PC-3 (cell line): ENCODE results near the gene AKAP3. TPM values are rescaled to one million over a fixed set of nuclear protein-coding genes. Genes with fewer than 3 reads are reported as not detected.

Source experiments
- ATAC-seq: fragments of 200-7000 bp; cut with Tn5 transposase; 2 replicates; pipeline ENCODE4 v1.9.1; 2020; ENCODE audit warnings: mild to moderate bottlenecking, moderate library complexity
- BruUV-seq: library from RNA; stranded (reverse); fragments of 400-500 nt; replicated peaks from 2 replicates; lab custom pipeline; 2021; lab: Mats Ljungman, UMichigan
- CTCF ChIA-PET: fragments of 300-600 bp; sonication (Branson Sonifier 250); formaldehyde crosslinking; loops from one replicate; lab custom pipeline; 2022; ENCODE audit warnings: antibody characterized with exemption; lab: Charles Lee
- POLR2A ChIA-PET: fragments of 300-600 bp; sonication (Branson Sonifier 250); formaldehyde crosslinking; loops from one replicate; lab custom pipeline; 2022; ENCODE audit warnings: antibody characterized with exemption; ENCODE audit not compliant: unreplicated experiment; lab: Charles Lee
- DNase-seq: peaks from one replicate; pipeline ENCODE4 v3.0.0-alpha.2; 2015
- H2AFZ ChIP-seq: fragments of 300-600 bp; sonication (generic); 2 replicates; pipeline ENCODE4 v1.6.0; 2016; ENCODE audit warnings: antibody characterized with exemption, low read length
- H3F3A ChIP-seq: fragments of 300-600 bp; sonication (generic); one replicate; pipeline ENCODE4 v1.6.0; 2017; ENCODE audit warnings: antibody characterized with exemption, low read length, control low read depth, mild to moderate bottlenecking; ENCODE audit not compliant: unreplicated experiment
- H3K27ac ChIP-seq: fragments of 300-600 bp; sonication (generic); 2 replicates; pipeline ENCODE4 v1.5.1; 2016; ENCODE audit warnings: mild to moderate bottlenecking, low read length
- H3K27me3 ChIP-seq: fragments of 300-600 bp; sonication (generic); 2 replicates; pipeline ENCODE4 v1.6.1; 2016; ENCODE audit warnings: low read length, mixed read lengths
- H3K36me3 ChIP-seq: fragments of 300-600 bp; sonication (generic); 2 replicates; pipeline ENCODE4 v1.6.1; 2016; ENCODE audit warnings: low read depth, mixed run types, low read length, mixed read lengths
- H3K4me1 ChIP-seq: fragments of 300-600 bp; sonication (generic); 2 replicates; pipeline ENCODE4 v1.5.1; 2016; ENCODE audit warnings: low read length; ENCODE audit not compliant: insufficient read depth
- H3K4me2 ChIP-seq: fragments of 300-600 bp; sonication (generic); 2 replicates; pipeline ENCODE4 v1.6.0; 2016; ENCODE audit warnings: low read length
- H3K4me3 ChIP-seq: fragments of 300-600 bp; sonication (generic); 2 replicates; pipeline ENCODE4 v1.5.1; 2016; ENCODE audit warnings: mild to moderate bottlenecking, low read length, mixed read lengths
- H3K79me2 ChIP-seq: fragments of 300-600 bp; sonication (generic); 2 replicates; pipeline ENCODE4 v1.6.1; 2017; ENCODE audit warnings: low read length, mixed read lengths
- H3K9ac ChIP-seq: fragments of 300-600 bp; sonication (generic); 2 replicates; pipeline ENCODE4 v1.6.0; 2016; ENCODE audit warnings: mild to moderate bottlenecking, low read length
- H3K9me2 ChIP-seq: fragments of 300-600 bp; sonication (generic); replicated peaks from 2 replicates; pipeline ENCODE4 v1.6.1; 2016; ENCODE audit warnings: mixed run types, low read length, mixed read lengths
- H3K9me3 ChIP-seq: fragments of 300-600 bp; sonication (generic); 2 replicates; pipeline ENCODE4 v1.6.1; 2016; ENCODE audit warnings: low read length, mixed read lengths
- H4K20me1 ChIP-seq: fragments of 300-600 bp; sonication (generic); 2 replicates; pipeline ENCODE4 v1.6.1; 2016; ENCODE audit warnings: low read length, mixed read lengths
- EZH2 ChIP-seq: fragments of 300-600 bp; sonication (generic); IDR thresholded peaks from one replicate; pipeline ENCODE4 v1.6.1; 2017; ENCODE audit warnings: antibody characterized with exemption, mild to moderate bottlenecking, low read length; ENCODE audit not compliant: unreplicated experiment
- EZH2phosphoT487 ChIP-seq: fragments of 300-600 bp; sonication (generic); IDR thresholded peaks from 2 replicates; pipeline ENCODE4 v1.6.1; 2018; ENCODE audit warnings: mild to moderate bottlenecking, antibody characterized with exemption, low read length, borderline replicate concordance
- intact Hi-C: fragments of 100-400 bp; cut with micrococcal nuclease; formaldehyde crosslinking; loops from 2 replicates; pipeline ENCODE4 v1.9.0; 2023
- total RNA-seq: library from RNA; depleted of rRNA; stranded (reverse); fragments of >200 nt; gene quantifications from 2 replicates; pipeline ENCODE4 v1.2.3, GENCODE V29; 2014
- TF ChIP-seq, protein P1 (sequence below): fragments of 300-600 bp; sonication (generic); conservative IDR thresholded peaks from 2 replicates; pipeline ENCODE4 v1.5.1; 2017; ENCODE audit warnings: antibody characterized with exemption, low read depth, mild to moderate bottlenecking, low read length

The AKAP3 gene
- total RNA-seq, 1 experiment from 2014 or later: 1.9 TPM

DNA sequence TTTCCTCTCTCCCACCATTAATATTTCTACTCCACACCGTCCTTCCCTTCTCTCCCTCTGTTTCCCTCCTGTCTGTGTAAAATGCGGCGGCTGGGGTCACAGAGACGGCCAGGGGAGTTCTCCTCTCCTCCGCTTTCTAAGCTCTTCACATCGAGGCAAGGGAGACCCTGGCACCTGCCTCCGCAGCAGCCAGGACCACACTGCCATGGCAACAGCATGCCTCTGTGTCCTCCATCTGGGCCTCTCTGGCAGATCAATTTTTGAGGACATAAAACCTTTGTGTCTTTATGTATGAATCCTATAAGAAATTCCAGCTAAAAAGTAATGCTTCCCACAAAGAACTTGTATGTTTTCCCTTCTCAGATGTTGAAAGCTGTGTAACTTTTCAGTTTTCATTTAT lies 45.4 kb downstream of the AKAP3 start:
- H3K4me3 ChIP-seq: no peak overlapping the region
- no peaks in the 10 kb centered on the region for H4K20me1 ChIP-seq
- ChIA-PET POLR2A (no interaction called here), CTCF (no interaction called here)
- no peak for TF ChIP-seq EZH2
- no peak for TF ChIP-seq EZH2phosphoT487
- TF ChIP-seq, protein P1, sequence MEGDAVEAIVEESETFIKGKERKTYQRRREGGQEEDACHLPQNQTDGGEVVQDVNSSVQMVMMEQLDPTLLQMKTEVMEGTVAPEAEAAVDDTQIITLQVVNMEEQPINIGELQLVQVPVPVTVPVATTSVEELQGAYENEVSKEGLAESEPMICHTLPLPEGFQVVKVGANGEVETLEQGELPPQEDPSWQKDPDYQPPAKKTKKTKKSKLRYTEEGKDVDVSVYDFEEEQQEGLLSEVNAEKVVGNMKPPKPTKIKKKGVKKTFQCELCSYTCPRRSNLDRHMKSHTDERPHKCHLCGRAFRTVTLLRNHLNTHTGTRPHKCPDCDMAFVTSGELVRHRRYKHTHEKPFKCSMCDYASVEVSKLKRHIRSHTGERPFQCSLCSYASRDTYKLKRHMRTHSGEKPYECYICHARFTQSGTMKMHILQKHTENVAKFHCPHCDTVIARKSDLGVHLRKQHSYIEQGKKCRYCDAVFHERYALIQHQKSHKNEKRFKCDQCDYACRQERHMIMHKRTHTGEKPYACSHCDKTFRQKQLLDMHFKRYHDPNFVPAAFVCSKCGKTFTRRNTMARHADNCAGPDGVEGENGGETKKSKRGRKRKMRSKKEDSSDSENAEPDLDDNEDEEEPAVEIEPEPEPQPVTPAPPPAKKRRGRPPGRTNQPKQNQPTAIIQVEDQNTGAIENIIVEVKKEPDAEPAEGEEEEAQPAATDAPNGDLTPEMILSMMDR: no peak
- no peak overlapping the region for H3K4me2 ChIP-seq
- H3K9me3 ChIP-seq: no peaks in the 10 kb centered on the region
- H3K9ac ChIP-seq: no peak overlapping the region
- no peak overlapping the region for H2AFZ ChIP-seq
- peaks cover 12% of the 10 kb centered on the region for H3K79me2 ChIP-seq
- H3K4me1 ChIP-seq: peaks cover 3% of the 10 kb centered on the region; the same call in 1 of the 2 replicates
- peaks cover 20% of the 10 kb centered on the region for H3K27me3 ChIP-seq
- intact Hi-C loops: no loop called here
- no TSS peak for BruUV-seq
- DNase-seq (no peak), ATAC-seq (no peak)
- H3F3A ChIP-seq: no peaks in the 10 kb centered on the region
- no peak overlapping the region for H3K27ac ChIP-seq
- no peaks in the 10 kb centered on the region for H3K9me2 ChIP-seq
- no peaks in the 10 kb centered on the region for H3K36me3 ChIP-seq

DNA sequence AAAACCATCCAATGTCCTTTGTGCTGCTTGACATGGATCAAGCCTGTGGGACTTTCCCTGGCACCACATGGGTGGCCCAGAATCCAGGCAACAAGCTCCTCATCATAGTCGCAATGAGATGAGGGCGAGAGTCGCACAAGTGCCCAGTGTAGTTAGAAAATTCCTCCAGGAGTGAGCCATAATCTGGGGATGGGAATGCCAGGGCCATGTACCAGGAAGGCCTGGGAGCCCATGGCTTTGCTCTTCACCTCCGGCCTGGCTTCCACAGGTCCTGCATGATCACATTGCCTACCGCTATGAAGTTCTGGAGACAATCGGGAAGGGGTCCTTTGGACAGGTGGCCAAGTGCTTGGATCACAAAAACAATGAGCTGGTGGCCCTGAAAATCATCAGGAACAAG lies 53.0 kb downstream of the AKAP3 start:
- ATAC-seq (no peak), DNase-seq (no peak)
- H4K20me1 ChIP-seq: no peaks in the 10 kb centered on the region
- TF ChIP-seq EZH2: no peak
- no peak for TF ChIP-seq EZH2phosphoT487
- TF ChIP-seq, protein P1: no peak
- intact Hi-C loops: no loop called here
- H3K79me2 ChIP-seq: no peaks in the 10 kb centered on the region
- no TSS peak for BruUV-seq
- no peaks in the 10 kb centered on the region for H3F3A ChIP-seq
- ChIA-PET POLR2A (no interaction called here), CTCF (no interaction called here)
- H3K9me3 ChIP-seq: no peaks in the 10 kb centered on the region
- no peak overlapping the region for H2AFZ ChIP-seq
- no peak overlapping the region for H3K9ac ChIP-seq
- H3K36me3 ChIP-seq: no peaks in the 10 kb centered on the region
- H3K9me2 ChIP-seq: no peaks in the 10 kb centered on the region
- no peak overlapping the region for H3K4me3 ChIP-seq
- H3K27me3 ChIP-seq: no peaks in the 10 kb centered on the region
- H3K27ac ChIP-seq: no peak overlapping the region
- H3K4me1 ChIP-seq: no peaks in the 10 kb centered on the region
- no peak overlapping the region for H3K4me2 ChIP-seq

DNA sequence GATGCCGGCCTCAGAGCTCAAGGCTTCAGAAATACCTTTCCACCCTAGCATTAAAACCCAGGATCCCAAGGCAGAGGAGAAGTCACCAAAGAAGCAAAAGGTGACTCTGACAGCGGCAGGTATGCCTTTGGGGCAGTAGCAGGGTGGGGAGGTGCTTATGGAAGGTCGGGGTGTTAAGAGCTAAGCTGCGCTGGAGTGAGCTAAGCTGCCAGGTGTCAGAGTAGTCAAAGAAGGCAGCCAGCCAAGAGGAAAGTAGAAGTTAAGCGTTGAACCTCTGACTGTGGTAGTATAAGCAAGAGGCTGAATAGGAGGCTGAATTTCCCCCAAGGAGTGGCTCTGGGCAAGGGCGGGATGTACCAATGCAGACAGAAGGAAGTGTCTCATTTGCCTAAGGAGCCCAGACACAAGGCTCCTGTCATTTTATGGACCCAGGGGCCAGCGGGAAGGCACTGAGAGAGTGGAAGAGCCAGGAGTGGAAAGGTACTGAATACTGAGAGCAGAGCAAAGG lies 57.6 kb downstream of the AKAP3 start:
- Histone ChIP-seq H2AFZ (no peak overlapping the region), H3F3A (no peaks in the 10 kb centered on the region), H3K9me3 (no peaks in the 10 kb centered on the region), H3K79me2 (no peaks in the 10 kb centered on the region), H3K27ac (no peak overlapping the region), H3K36me3 (no peaks in the 10 kb centered on the region), H3K4me1 (no peaks in the 10 kb centered on the region), H4K20me1 (no peaks in the 10 kb centered on the region), H3K9ac (no peak overlapping the region), H3K4me3 (no peak overlapping the region), H3K27me3 (no peaks in the 10 kb centered on the region), H3K9me2 (no peaks in the 10 kb centered on the region), H3K4me2 (no peak overlapping the region)
- intact Hi-C loops: no loop called here
- TF ChIP-seq, protein P1: no peak
- no peak for TF ChIP-seq EZH2phosphoT487
- TF ChIP-seq EZH2: no peak
- POLR2A ChIA-PET: no interaction called here
- no TSS peak for BruUV-seq
- CTCF ChIA-PET: no interaction called here
- ATAC-seq (no peak), DNase-seq (no peak)
